BJ (cell line): Measurements from ENCODE around the gene RADIL. TPM values are rescaled to one million over a fixed set of nuclear protein-coding genes. Genes with fewer than 3 reads are reported as not detected.
"Not testable (repeated sequence)": the region's sequence is repeated elsewhere in the genome, so short reads cannot be mapped to it uniquely, and the experiment has no call there.

Source experiments
- CTCF ChIA-PET: fragments of 350-600 bp; formaldehyde crosslinking; extraction: SDS; loops from one replicate; lab custom pipeline; 2021; ENCODE audit warnings: antibody characterized with exemption, inconsistent platforms; lab: Yijun Ruan, JAX
- POLR2A ChIA-PET: fragments of 300-600 bp; sonication (Branson Sonifier 250); formaldehyde crosslinking; extraction: SDS; loops from one replicate; lab custom pipeline; 2021; ENCODE audit warnings: antibody characterized with exemption; lab: Charles Lee
- DNase-seq: peaks from one replicate; pipeline ENCODE4 v3.0.0-alpha.2; 2011; ENCODE audit warnings: low read depth
- H3K27me3 ChIP-seq: 2 replicates; pipeline ENCODE4 v1.6.0; 2011; ENCODE audit warnings: low read length; ENCODE audit not compliant: control insufficient read depth, insufficient read depth
- H3K36me3 ChIP-seq: 2 replicates; pipeline ENCODE4 v1.5.1; 2011; ENCODE audit warnings: low read length; ENCODE audit not compliant: control insufficient read depth, insufficient read depth
- H3K4me3 ChIP-seq: 2 replicates; pipeline ENCODE4 v1.5.1; 2011; ENCODE audit warnings: low read depth, mild to moderate bottlenecking, control low read depth, low read length
- CTCF ChIP-seq: IDR thresholded peaks from 2 replicates; pipeline ENCODE4 v1.5.1; 2011; ENCODE audit warnings: low read depth, mild to moderate bottlenecking, control low read depth, inconsistent platforms, low read length, moderate library complexity; ENCODE audit not compliant: insufficient read depth
- polyA plus RNA-seq: library from polyadenylated mRNA; depleted of rRNA; stranded (reverse); fragments of >200 nt; gene quantifications from 2 replicates; pipeline ENCODE4 v1.2.3, GENCODE V29; 2011

RADIL gene
- polyA plus RNA-seq, 1 experiment, result 1.2 TPM

DNA sequence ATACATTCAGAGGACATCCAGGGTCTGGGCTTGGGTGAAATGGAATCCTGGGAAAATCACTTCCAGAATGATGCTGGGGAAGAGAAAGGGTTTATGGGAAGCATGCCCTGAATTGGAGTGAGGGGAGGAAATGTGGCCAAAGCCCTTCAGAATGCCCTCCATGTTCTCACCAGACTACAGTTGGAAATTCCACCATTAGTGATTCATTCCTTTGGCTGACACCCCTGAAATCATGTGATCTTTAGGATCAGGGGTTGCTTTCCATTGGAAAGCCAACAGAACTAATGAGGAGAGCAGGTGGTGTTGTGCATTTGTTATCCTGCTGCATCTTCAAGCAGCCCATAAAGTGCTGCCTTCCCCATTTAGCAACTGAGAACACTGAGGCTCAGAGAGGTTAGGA lies 20.8 kb upstream of the RADIL start:
- no peak for DNase-seq
- TF ChIP-seq CTCF, result no peak
- ChIA-PET CTCF (no interaction called here), POLR2A (no interaction called here)
- Histone ChIP-seq H3K36me3 (no peaks in the 10 kb centered on the region), H3K4me3 (no peak overlapping the region), H3K27me3 (no peaks in the 10 kb centered on the region)

DNA sequence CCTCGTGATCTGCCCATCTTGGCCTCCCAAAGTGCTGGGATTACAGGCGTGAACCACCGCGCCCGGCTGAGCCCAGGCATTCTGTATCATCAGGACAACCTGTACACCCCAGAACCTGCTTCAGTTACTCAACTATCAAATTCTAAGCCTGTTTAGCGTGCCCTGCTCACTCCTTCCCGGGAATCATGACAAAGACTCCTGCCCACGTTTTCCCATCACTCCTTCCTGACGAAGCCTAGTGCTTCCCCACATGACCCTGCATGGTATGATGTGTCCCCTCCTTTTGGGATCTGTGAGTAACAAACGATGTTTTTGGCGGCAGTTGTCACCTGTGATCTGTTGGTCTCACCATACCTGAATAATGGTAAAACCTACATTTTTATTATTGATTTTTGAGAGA lies 12.2 kb upstream of the RADIL start:
- no peak for DNase-seq
- Histone ChIP-seq H3K36me3 (no peaks in the 10 kb centered on the region), H3K4me3 (no peak overlapping the region), H3K27me3 (no peaks in the 10 kb centered on the region)
- CTCF ChIA-PET, result interaction anchor here (0.9 to 1.4 kb wide), 2 partner anchors 11 to 12 kb away, joined by 4 to 5 read pairs; partner anchors contain the start of gene RADIL
- POLR2A ChIA-PET, result no interaction called here
- TF ChIP-seq CTCF, result no peak

- Histone ChIP-seq H3K4me3 (no peak overlapping the region), H3K36me3 (no peaks in the 10 kb centered on the region), H3K27me3 (no peaks in the 10 kb centered on the region)
- DNase-seq, result no peak
- ChIA-PET CTCF (interaction anchor here (0.8 kb wide), 1 partner anchor 11 kb away, joined by 3 read pairs; the partner anchor contains the start of gene RADIL), POLR2A (no interaction called here)
- TF ChIP-seq CTCF, result no peak
Observed at GRCh38 chr7:4894482-4894881, 11.0 kb upstream of the RADIL start.

DNA sequence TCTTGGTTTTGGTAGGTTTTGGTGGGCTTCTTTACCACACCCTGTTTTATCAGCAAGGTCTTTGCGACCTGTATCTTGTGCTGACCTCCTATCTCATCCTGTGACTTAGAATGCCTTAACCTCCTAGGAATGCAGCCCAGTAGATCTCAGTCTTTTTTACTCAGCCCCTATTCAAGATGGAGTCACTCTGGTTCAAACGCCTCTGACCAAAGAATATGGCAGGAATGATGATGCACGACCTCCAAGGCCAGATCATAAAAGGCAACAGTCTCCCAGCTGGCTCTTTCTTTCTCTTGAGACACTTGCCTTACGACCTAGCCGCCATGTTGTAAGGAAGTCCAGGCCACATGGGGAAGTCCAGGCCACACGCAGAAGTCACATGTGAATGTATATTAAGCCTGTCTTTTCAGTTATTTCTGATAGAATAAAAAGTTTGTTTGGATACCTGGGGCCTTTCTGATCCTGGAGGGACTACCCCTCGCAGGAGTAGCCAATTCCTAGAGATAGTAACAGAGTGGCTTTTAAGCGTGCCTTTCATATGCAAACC lies 10.5 kb upstream of the RADIL start:
- H3K36me3 ChIP-seq, result no peaks in the 10 kb centered on the region
- H3K27me3 ChIP-seq, result no peaks in the 10 kb centered on the region
- CTCF ChIA-PET, result interaction anchor here (2.4 kb wide), 1 partner anchor 11 kb away, joined by 12 read pairs; the partner anchor contains the start of gene RADIL
- no peak for DNase-seq
- no peak for TF ChIP-seq CTCF
- POLR2A ChIA-PET, result no interaction called here
- no peak overlapping the region for H3K4me3 ChIP-seq

GRCh38 chr7:4893188-4893587 lies 9.7 kb upstream of the RADIL start:
- H3K4me3 ChIP-seq, H3K36me3 ChIP-seq, POLR2A ChIA-PET, DNase-seq, H3K27me3 ChIP-seq: not testable (repeated sequence)
- CTCF ChIA-PET, result interaction anchor here (2.4 kb wide), 1 partner anchor 10 kb away, joined by 12 read pairs; the partner anchor contains the start of gene RADIL

DNA sequence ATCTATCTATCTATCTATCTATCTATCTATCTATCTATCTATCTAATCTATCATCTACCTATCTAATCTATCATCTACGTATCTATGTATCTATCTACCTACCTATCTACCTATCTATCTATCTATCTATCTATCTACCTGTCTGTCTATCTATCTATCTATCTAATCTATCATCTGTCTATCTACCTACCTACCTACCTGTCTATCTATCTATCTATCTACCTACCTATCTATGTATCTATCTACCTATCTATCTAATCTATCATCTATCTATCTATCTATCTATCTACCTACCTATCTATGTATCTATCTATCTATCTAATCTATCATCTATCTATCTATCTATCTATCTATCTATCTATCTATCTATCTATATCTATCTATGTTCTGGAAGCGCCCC lies 8.0 kb upstream of the RADIL start:
- H3K27me3 ChIP-seq, POLR2A ChIA-PET, DNase-seq, H3K36me3 ChIP-seq, H3K4me3 ChIP-seq: not testable (repeated sequence)
- CTCF ChIA-PET, result interaction anchor here (2.4 kb wide), 1 partner anchor 8 kb away, joined by 12 read pairs; the partner anchor contains the start of gene RADIL
